ENCODE data around the gene AGPAT4.

The AGPAT4 gene

DNA sequence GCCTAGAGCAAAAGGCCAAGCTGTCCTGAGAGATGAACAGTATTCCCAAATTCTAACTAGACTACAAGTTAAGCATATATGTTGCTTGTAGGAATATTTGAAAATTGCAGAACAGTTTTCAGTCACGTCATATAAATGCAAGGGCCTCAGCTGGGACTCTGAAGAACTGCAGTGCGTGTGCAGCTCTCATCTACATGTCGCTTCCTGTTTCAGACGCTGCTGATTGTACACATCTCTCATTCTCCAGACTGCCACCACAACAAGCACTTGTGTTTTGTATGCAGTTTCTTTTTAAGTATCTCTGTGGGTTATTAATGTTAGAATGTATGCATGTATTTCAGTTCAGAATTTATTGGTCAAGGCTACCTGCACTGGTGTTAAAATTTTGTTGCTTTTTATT, 162.6 kb downstream of the AGPAT4 start:
- DNase-seq (ENCODE audit: low read depth, low spot score), result no peak

DNA sequence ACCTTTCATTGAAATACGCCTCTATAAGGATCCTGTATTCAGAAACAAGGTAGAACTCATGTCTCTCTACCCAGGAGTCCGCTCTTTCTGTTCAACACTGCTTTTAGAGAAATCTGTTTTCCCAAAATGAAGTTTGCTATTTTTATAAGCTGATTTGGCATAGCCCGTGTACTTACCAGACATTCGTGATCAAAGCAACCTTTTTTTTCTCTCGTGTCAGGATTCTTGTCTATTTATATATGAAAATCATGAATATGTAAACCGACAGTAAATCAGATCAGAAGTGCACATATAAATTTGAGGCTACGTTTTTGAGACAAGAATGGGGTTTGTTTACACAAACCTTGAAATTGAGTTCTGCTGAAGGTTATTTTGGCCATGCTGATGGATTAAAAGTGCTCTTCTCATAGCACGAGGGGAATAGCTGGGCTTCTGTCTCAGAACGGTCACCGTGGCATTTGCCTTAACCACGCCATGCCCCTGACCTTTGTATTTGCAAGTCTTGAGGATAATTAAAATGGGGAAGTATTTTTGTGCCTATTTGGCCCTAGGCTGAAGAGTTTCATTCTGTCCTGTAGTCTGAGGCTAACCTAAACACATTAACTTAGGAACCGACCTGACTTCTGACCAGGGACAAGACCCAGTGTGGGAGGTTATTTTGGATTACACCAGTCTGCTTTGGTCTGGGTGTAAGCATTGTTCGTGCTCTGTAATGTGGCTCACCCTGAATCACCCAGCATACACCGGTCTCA, 163.7 kb downstream of the AGPAT4 start:
- no peak for DNase-seq (ENCODE audit: low read depth, low spot score)

DNA sequence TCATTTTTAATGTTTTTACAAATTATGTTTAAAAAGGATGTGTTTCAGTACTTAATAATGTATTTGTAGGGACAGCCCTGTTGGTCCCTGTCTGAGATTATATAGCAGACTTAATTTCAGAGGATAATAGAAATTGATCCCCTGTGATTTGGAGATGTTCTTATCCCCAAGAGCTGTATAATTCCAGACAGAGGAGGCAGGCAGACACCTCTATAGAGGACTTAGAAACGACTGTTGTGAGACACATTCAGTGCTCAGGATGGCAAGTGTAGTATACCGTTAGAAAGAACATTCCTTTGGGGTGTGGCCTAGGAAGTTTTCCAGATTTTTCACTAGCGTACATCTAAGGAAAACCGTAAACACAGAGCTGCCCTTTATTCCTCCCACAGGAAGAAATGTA, 164.5 kb downstream of the AGPAT4 start:
- no peak for DNase-seq (ENCODE audit: low read depth, low spot score)

DNA sequence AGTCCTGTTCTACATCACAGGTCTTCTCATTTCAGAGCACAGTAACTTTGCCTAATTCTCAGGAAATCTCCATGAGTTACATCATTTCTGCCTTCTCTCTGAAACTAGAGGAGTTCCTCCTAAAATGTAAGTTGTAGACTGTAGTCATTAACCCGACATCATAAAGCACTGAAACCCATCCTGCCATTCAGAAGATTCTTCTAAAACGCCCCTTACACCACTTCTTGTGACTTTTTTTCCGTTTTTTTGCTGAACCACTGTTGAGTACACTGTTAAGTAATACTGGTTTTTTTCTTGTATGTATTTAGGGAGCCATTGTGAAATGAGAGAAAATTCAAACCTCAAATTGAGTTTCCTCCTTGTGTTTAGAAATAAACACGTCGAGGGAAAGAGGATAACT, 164.9 kb downstream of the AGPAT4 start:
- DNase-seq (ENCODE audit: low read depth, low spot score), result no peak

DNA sequence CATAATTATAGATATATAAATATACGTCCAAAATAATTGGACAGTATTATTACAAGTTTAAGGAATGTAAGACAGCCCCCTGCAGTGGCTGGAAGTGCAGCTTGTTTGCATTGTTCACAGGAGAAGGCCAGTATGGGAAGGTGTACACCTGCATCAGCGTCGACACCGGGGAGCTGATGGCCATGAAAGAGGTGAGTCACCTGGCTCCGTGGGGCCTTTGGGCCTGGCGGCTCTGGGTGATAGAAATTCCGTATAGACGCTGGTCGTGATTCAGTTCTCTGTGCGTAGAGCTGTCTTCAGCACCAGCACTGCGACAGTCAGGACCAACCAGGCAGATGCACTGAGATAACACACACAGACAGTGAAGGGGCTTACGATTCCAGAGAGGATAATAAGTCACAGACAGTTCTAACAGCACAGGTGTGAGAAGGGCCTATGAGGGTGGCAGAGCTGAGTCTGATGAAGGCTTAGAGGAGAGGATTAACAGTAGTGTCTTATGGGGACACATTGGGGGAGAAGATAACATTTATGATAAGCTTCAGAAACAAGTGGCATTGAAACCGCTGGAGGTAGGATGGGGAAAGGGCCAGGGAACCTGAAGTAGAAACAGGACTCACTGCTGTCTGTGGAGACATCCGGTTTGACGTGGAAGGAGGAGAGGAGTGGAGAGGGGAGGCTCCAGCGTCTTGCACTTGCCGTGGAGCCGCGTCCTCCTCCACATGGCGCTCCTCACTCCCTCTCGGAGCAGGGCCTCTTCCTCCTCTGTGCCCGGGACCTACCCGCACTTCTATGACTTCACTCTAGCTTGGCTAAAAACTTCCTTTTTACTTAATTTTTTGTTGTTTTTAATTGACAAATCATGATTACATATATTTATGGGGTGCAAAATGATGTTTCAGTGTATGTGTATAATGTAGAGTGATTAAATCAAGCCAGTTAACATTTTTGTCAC, 165.8 kb downstream of the AGPAT4 start:
- DNase-seq (ENCODE audit: low read depth, low spot score), result no peak

DNA sequence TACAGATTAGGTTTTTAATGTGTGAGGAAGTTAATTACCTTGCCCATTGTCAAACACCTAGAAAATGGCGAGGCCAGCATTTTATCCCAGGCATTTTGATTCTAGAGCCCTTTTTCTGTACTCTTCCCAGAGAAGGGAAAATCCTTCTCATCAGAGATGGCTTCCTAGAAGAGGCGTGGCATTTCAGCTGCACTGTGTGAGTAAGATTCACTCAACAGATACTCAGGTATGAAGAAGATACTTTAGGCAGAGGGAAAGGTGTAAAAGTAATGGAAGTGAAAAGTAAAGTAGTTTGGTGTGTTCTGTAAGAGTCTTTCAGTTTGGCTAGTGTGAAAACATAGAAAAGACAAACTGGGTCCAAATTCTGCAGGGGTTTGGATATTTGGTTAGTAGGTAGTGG, 168.5 kb downstream of the AGPAT4 start:
- no peak for DNase-seq (ENCODE audit: low read depth, low spot score)

DNA sequence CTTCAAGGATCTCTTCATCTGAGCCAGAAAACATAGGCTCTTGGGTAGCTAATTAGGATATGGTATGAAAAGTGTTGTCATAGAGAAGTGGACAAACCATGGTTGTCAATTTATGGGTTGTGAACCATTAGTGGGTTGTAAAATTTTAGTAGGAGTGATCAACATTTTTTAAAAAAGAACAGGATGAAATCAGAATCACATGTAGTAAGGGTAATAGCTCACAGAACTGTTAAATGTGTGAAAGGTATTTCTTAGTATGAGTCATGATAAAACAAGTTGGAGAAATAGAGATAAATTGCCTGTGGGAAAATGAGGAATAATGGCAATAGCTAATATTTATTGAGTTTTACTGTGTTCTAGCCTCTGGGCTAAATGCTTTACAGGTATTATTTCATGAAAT, 168.9 kb downstream of the AGPAT4 start:
- no peak for DNase-seq (ENCODE audit: low read depth, low spot score)

DNA sequence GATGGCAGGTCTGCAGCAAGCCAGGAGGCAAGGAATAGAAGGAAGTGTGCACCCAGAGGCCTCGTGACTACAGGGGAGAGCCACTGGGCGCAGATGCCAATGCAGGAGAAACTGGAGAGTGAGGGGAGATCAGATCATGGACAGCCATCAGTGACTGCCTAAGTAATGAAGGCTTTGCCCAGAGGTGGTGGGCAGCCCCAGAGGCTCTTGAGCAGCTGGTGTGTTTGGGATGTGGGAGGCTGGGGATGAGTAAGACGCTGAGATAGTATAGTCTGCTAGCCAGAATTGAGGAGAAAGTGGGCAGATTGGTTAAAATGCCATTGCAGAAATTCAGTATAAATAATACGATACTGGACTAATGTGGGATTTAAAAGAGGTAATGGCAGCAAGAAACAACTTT, 170.4 kb downstream of the AGPAT4 start:
- DNase-seq (ENCODE audit: low read depth, low spot score), result no peak

DNA sequence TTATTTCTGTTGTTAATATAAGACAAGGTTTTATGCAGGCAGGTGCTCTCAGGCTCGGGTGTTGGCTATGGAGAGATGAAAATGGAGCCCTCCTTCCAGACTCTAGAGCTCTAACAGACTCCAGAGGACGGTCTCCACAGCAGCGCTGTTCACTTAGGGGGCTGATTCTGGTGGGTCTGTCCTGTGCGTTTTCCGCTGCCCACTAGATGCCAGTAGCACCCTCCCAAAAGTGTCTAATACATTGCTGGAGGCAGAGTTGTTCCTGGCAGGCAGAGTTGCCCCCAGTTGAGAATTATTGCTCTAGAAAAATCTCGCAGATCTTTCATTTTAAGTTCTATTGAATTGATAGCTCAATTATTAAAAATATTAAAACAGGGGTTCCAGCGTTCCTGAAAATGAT, 172.3 kb downstream of the AGPAT4 start:
- DNase-seq (ENCODE audit: low read depth, low spot score), result no peak

DNA sequence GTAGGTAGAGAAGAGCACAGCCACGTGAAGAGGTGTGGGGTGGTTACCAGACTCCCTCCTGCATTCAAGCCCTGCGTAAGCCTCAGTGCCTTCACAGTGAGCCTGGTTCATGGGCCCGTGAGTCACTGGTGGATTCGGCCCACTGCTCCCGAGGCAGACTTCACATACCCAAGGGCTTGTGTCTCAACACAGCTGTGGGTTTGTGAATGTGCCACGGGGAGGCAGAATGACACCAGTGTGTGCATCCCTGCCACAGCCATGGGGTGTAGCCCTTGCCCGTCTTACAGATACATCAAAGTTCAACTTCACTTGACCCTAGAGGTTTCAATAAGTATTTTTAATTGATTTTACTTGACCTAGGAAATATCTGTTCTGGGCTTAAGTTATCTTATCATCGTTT, 173.8 kb downstream of the AGPAT4 start:
- no peak for DNase-seq (ENCODE audit: low read depth, low spot score)

DNA sequence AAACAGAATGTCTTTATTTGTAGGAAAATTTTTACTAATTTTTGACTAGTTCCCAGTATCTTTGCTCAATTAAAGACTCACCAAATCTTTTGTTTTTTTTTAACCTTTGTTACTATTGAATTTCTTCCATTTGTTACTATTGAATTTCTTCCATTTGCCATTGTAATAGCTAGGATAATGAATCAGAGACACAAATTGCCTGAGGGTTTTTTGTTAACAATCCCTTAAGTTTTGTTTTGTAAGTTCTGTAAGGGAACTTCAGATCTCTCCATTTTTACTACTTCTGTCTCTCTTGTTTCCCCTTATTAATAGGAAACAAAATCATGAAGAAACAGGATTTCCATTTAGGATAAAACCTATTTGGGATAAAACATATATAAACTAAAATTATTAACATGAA, 177.9 kb downstream of the AGPAT4 start:
- DNase-seq (ENCODE audit: low read depth, low spot score), result no peak

DNA sequence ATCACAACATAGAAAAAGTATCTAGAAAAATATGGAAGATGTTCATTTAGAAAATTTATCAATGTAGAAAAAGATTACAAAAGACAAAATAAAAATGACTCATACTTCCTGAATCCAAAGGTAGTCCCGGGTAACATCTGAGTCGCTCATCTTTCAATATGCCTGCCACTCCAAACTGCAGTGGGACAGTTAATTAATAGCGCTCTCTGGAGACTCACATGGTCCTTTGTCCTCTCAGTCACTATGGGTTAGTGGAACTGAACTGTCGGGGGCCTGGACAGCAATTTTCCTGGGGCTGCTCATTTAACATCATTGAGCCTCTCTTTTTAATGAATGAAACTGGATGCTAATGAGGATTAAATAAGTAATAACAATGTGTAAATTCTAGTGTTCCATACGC, 178.9 kb downstream of the AGPAT4 start:
- DNase-seq (ENCODE audit: low read depth, low spot score), result no peak

DNA sequence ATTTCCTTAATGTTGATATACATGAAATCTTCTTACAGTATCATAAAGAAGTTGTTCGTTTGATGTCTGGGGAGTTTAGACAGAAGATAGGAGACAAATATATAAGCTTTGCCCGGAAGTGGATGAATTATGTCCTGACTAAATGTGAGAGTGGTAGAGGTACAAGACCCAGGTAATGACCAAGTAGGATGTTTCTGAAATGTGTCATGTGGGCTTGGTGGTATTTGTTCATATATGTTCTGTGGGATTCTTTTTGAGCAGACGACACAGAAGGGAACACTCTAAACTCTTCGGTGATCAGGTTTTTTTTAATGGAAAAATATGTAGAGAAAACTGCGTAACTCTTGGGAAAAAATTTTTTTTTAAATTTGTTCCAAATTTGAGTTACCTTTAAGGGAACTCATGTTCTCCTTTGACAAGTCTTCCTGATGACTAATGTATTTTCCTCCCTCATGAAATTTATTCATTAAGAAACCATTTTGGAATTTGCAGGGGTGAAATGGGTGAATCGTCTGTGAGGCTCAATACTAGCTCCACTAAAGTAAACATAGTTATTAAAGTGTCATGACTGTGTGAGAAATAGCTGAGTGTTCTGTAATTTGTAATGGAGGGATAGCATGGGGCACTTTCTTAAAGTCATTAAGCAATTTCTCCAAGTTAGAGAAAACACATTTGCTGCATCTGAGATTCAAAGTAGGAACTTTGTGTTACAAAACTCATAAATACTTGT, 181.7 kb downstream of the AGPAT4 start:
- DNase-seq (ENCODE audit: low read depth, low spot score), result no peak

DNA sequence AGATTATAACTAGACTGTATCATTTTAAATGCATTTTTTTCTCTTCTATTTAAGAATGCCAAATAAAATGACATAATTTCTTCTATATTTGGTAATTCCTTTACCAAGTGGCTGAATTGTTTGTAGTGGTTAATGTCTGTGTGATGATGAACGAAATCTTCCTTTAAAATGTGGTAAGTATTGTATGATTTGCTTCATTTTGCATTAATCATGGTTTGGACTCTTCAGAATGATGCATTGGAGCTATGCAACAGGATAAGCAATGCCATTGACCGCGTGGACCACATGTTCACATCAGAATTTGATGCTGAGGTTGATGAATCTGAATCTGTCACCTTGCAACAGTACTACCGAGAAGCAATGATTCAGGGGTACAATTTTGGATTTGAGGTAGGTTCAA, 182.7 kb downstream of the AGPAT4 start:
- no peak for DNase-seq (ENCODE audit: low read depth, low spot score)

DNA sequence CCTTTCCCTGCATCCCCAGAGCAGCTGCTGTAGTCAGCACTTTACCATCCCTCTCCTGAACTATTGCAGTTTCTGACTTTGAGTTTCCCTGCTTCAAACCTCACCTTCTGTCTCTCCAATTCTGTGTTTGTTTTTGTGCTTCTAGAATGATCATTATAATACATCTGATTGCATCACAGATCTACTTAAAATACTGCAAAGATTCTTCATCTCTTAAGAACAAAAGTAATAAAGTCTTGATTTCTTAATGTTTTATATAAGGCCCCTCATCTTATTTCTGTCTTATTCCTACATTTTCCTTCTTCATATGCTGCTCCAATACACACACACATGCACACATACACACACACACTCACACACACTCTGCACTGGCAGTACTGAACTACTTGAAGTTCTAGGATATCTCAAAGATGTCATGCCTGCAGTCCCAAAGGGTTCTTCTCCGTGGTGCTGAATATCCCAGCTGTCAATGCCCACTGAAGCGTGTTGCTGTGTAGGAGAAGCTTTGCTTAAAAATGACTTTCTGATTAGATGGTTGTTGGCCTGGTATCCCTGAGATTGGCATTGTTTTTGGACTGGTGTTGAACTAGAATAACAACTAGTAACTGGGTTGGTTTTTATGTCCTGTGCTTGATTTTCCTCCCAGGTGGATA, 185.1 kb downstream of the AGPAT4 start:
- DNase-seq (ENCODE audit: low read depth, low spot score), result no peak

DNA sequence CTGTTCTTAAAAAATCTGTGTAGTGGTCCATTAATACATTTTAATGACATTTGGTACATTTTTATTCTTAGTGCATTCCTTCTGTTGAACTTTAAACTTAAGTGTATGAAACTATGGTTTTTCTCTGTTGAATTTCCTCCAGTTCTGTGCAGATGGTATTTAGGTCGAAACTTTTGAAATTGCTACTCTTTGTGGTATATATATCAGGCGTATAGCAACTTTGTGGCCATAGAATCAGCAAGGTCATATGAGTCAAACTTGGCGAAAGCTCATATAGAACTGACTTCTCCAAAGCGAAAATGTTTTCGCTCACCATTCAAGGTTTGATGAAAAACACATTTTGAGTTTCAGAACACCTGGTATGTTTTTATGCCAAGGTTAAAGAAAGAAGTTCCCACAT, 188.6 kb downstream of the AGPAT4 start:
- DNase-seq (ENCODE audit: low read depth, low spot score), result no peak

DNA sequence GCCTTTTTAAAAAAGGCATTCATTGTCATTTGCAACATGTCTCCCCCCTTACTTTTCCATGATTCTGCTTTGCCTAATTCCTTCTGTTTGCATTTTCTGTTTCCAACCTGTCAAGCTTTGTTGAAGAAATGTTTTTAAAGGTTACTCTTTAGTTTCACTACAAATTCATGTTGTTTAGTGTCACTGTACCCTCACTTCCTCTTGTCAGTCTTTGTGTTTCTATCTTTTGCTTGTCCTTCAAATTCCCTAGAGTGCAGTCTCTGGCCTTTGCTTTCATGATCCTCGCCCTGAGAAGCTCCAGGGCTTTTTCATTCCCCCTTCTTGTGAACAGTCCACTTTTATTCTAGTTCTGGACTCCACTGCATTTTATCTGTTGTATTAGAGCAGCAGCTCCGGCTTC, 191.6 kb downstream of the AGPAT4 start:
- no peak for DNase-seq (ENCODE audit: low read depth, low spot score)

DNA sequence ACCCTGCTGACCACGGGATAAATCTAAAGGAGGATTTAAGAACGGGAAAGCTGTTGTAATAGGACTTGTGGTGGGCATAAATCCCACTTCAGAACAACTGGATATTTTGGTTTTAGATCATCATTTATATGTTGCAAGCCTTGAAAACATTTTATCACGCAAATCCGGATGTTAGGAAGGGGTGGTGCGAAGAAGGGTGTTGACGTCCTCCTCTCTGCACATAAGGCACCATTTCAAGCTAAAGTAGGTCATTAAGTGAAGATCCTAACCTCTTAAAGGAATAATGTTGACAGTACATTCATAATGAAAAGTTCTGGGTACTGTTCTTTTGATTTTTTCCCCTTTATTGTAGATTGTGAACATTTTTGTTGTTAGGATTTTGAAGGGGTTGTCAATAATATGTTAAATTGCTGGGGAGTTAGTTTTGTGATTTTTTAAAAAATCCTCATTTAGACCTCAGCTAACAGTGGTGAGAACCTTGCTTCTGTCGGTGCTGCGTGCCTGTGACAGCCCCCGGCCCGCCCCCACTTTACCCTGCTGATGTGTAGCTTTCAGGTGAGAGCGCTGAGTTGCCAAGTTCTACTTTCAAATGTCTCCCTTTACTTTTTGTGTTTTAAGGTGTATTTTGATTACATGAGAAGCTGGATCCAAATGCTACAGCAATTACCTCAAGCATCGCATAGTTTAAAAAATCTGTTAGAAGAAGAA, 193.4 kb downstream of the AGPAT4 start:
- DNase-seq (ENCODE audit: low read depth, low spot score), result no peak
